Fibroblast of skin of left quadriceps (primary cell): Measurements from ENCODE around the gene MMAB.
"Not testable (repeated sequence)": the region's sequence is repeated elsewhere in the genome, so short reads cannot be mapped to it uniquely, and the experiment has no call there.

Source experiments
- DNase-seq, 2 experiments: peaks; one replicate each; pipeline ENCODE4 v3.0.0-alpha.2; 2013; ENCODE audit warnings: low read depth in 2 of 2

Gene MMAB

DNA sequence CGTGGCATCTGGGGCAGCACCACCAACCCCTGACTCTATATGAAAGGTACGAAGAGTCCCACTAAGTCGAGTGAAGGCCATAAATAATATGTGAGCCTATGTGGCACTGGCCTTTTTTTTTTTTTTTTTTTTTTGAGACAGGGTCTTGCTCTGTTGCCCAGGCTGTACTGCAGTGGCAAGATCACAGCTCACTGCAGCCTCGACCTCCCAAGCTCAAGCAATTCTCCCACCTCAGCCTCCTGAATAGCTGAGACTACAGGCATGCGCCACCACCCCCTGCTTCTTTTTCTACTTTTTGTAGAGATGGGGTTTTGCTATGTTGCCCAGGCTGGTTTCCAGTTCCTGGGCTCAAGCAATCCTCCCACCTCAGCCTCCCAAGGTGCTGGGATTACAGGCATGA, 28.8 kb upstream of the MMAB start:
- not testable (repeated sequence) for DNase-seq

DNA sequence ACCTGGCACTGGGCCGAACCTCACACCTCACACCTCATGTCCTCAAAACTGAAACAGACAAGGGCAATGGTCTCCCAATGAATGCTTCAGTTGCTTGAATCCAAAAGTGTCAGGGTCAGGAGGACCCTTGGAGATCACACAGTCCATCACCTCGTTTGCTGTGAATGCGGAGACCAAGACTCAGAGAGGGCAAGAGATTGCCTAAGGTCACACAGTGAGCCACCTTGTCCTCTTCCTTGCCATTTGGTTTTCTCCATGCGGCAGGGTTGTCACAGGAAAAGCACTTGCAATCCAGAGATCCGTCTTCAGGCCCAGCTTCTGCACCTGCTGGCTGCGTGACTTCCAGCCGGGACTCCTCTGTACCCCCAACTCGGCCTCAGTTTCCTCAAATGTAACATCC, 28.3 kb upstream of the MMAB start:
- DNase-seq, result no peak

DNA sequence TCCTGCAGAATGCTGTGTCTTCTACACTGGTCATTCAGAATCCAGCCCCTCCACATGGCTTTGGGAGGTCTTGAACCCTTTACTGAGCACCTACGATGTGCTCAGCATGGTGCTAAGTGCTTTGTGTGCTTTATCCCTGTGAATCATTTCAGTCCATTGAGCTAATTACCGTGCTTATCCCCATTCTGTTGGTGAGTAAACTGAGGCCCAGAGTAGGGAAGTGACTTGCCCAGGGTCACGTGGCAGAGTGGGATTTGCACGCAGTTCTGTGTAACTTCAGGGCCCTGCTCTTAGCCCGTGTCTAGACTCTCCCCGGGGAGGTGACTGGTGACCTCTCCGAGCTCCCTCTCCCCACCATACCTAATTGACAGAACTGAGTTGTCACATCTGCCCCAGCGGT, 27.7 kb upstream of the MMAB start:
- no peak for DNase-seq

- DNase-seq, result no peak
Observed at GRCh38 chr12:109600481-109600880, 27.2 kb upstream of the MMAB start.

- DNase-seq, result no peak
Observed at GRCh38 chr12:109599087-109599486, 25.8 kb upstream of the MMAB start.

DNA sequence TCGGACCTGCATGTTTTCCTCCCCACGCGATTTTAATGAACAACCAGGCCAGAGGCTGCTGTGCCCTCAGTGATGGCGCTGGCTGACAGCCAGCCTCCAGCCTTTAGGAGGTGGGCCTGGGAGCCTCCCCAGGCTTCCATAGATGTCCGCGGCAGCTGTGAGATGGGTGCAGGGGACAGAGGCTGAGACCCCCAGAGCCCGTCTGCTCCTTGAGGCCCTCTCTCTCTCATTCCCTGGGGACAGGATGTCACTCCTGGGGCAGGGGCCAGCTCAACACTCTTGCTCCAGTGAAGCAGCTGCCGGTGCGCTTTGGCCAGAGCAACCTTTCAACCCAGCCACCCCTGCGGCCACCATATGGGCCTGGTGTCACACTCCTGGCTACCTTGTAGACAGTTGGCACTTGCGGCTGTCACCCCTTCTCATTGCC, 25.1 kb upstream of the MMAB start:
- no peak for DNase-seq

GRCh38 chr12:109597795-109598427, 24.6 kb upstream of the MMAB start:
- peak; percentile 52 to 59 for DNase-seq

- no peak for DNase-seq
Observed at GRCh38 chr12:109597414-109597794, 24.1 kb upstream of the MMAB start.

DNA sequence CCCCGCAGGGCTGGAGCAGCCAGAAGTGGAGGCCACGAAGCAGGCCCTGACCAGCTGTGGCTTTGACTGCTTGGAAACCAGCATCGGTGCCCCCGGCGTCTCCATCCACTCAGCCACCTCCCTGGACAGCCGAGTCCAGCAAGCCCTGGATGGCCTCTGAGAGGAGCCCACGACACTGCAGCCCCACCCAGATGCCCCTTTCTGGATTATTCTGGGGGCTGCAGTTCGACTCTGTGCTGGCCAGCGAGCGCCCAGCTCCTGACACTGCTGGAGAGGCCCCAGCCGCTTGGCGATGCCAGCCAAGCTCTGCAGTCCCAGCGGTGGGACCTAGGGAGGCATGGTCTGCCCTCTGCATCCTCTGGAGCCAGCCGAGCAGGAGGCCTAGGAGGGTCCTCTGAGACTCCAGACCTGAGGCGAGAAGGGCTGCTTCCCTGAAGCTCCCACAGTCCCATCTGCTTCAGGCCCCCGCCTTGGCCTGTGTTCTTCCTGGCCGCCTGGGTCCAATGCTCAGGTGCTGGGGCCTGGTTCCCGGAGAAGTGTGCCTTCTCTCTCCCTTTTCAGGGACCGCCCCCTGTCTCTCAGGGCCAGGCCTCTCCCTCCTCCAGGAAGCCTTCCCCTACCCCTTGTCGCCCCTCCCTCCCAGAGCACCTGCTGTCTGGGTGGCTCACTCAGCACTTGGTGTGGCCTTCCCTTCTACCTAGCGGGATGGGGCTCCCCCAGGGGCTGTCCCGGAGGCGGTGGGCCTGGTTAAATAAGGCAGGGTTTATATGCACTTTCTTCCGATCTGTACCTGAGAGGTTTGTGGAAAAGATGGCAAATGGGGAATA, 23.3 kb upstream of the MMAB start:
- no peak for DNase-seq

DNA sequence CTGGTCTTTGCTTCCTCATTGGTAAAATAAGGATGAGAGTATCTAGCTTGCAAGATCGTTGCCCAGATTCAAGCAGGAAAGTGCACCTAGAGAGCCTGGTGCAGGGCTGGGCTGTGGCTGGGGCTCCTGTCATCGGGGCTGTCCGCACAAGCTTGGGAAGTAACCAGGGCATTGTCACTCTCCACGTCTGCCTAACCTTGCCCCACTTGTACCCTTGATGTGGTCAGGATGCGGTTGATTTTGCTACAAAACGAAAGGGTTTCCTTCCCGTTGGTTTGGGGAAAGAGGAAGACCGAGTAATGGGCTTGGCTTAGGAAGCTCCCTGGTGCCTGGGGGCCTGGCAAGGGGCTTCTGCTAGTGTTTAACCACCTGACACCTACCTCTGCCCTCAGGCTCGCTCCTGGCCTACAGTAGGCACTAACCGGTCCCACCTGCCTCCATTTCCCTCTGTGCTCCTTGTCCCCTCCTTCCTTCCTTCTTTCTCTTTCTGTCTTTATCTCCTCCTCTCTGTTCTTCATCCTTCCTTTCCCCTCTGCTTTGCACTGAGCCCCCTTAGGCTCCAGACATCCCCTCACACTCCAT, 22.1 kb upstream of the MMAB start:
- no peak for DNase-seq

DNA sequence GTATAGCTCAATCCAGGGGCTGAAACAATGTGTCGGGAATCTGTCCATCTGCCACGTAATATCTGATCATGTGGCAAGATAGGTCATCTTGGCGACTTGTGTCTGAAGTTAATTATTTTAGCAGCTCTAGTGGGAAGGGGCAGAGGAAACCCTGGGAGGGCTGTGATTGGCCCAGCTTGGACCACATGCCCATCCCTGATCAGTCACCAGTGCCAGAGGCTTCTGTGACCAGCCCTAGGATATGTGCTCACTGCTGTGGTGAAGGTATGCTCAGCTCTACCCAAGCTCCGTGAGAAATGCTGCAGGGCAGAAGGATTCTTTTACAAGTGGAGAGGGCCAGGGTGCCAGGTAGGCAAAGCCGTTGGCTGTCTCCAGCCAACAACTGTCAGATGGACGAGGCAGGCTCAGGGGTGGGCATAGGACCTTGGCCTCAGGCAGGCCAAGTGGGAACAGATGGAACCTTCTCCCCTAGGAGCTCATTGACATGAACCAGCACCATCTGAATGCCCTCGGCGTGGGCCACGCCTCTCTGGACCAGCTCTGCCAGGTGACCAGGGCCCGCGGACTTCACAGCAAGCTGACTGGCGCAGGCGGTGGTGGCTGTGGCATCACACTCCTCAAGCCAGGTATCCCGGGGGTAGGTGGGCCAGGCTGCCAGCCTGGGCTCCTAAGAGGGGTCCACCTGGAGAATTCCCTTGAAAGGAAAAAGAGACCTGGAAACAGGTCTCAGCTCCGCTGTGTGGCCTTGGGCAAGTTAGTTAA, 21.4 kb upstream of the MMAB start:
- no peak for DNase-seq

DNA sequence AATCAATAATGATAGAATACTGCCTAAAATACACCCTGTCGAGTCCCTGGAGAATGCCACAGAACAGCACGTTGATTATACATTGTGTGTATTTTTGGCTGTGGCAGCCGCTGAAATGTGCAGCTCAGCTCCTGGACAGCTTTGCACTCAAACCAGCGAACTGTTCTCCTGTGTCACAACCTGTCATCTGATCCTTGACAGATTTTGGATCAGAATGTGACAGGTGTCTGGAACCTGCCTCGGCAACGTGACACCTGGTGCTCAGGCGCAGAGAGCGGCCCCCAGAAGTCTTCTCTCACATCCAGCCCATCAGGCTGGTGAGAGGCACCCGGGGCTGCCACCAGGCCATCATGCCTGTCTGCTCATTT, 19.6 kb upstream of the MMAB start:
- no peak for DNase-seq

GRCh38 chr12:109592195-109592904, 19.0 kb upstream of the MMAB start:
- no peak for DNase-seq

DNA sequence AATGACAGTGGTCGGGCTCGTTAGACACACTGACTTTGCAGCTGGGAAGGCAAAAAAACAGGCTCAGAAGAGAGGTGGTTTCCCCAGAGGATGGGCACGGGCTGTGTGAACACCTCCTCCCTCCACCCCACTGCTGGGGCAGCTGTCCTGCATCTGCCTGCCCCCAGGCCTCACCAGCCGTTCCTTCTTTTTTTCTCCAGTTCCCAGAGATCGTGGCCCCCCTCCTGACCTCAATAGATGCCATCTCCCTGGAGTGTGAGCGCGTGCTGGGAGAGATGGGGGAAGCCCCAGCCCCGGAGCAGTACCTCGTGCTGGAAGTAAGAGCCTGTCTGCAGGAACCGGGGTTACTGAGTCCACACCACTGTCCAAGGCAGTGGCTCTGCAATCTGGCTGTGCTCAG, 17.7 kb upstream of the MMAB start:
- no peak for DNase-seq

DNA sequence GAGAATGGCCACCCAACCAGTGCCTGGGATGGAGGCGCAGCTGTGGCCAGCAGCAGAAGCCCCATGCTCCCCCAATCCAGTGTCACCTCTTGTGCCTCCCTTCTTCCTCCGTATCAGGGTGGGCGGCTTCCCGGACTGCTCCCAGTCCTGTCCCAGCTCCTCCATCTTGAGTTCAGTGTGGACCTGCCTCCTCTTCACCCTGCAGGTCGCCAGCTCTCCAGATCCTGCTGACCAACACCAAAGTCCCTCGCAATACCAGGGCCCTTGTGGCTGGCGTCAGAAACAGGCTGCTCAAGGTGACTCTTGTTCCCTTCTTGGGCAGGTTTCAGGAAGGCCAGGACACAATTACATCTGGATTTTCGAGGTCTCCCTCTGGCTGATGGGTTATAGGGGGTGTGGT, 17.3 kb upstream of the MMAB start:
- DNase-seq, result no peak

DNA sequence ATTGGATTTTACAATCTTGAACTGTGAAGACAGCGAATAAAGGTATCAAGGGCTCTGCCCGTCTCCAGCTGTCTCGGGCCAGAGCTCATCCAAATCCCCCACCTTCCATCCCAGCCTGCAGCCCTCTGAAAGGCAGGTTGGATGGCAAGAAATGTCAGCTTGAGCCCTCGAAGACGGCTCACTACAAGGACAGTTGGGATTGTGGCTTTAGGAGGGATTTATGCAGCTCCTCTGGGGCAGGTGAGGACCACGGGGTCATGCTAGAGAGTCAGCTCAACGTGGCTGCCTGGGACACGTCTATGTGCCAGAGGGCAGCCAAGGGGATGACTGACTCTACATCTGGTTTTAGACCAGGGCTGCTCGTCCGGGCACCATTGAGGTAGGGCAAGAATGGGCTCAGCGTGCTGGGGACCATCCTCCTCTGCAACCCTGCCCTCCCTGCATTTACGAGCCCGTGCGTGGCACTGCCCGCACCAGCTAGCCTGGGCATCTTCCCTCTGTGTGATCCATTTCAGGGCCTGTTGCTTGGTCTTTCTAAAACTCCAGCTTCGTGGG, 16.5 kb upstream of the MMAB start:
- no peak for DNase-seq

DNA sequence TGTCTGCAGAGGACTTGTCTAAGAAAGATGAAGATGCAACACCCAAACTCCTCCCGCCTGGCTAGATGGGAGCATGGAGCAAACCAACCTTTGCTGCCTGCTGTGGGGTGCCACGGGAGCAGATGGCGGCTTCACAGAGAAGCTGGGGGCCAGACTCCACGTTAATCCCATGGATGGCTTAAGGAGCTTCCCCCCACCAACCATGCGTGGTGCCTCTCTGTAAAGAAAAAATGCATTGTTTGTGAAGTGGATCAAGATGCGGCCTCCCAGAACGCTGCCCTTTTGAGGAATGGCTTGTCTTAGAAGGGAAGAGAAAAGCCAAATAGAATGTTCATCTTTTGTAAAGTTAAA, 15.9 kb upstream of the MMAB start:
- no peak for DNase-seq

- DNase-seq, result no peak
Observed at GRCh38 chr12:109588461-109589239, 15.3 kb upstream of the MMAB start.

DNA sequence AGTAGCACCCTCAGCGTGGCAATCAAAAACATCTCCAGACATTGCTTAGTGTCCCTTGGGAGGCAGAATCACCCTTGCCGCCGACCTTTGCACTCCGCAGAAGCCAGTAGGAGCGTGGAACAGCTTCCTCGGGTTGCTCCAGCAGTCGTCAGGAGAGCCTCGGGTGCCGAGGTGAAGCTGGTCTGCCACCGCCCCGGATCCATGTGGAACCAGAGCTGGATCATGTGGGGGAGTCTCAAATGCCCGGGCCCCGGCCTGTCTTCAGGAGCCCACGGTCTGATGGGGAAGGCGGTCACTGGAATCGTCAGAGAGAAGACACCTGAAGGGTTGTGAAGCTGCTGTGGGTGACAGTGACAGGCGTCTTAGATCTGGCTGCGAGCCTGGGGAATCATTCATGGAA, 14.6 kb upstream of the MMAB start:
- DNase-seq, result no peak

- DNase-seq, result no peak
Observed at GRCh38 chr12:109586385-109587296, 13.3 kb upstream of the MMAB start.
